SK-N-MC (cell line): ENCODE results near the gene HIF1A.

Source experiments
- EZH2 ChIP-seq: fragments of 200-600 bp; sonication (generic); IDR thresholded peaks from one replicate; pipeline ENCODE4 v1.6.1; 2017; ENCODE audit warnings: antibody characterized with exemption
- POLR2AphosphoS5 ChIP-seq: IDR thresholded peaks from 2 replicates; pipeline ENCODE4 v1.6.1; 2012; ENCODE audit warnings: mild to moderate bottlenecking, low read depth, low read length, borderline replicate concordance

- no peak for TF ChIP-seq POLR2AphosphoS5
- TF ChIP-seq EZH2: no peak
Measured at GRCh38 chr14:61671082-61671481, 24.2 kb upstream of the HIF1A start.
